IPS DF 19.7 (cell line): ENCODE data around the gene GRIN1.
"Not testable (repeated sequence)": the region's sequence is repeated elsewhere in the genome, so short reads cannot be mapped to it uniquely, and the experiment has no call there.

Experiments
- DNase-seq: peaks from one replicate; pipeline ENCODE4 v3.0.0-alpha.2; 2013; ENCODE audit warnings: low read depth, low spot score

Gene GRIN1

DNA sequence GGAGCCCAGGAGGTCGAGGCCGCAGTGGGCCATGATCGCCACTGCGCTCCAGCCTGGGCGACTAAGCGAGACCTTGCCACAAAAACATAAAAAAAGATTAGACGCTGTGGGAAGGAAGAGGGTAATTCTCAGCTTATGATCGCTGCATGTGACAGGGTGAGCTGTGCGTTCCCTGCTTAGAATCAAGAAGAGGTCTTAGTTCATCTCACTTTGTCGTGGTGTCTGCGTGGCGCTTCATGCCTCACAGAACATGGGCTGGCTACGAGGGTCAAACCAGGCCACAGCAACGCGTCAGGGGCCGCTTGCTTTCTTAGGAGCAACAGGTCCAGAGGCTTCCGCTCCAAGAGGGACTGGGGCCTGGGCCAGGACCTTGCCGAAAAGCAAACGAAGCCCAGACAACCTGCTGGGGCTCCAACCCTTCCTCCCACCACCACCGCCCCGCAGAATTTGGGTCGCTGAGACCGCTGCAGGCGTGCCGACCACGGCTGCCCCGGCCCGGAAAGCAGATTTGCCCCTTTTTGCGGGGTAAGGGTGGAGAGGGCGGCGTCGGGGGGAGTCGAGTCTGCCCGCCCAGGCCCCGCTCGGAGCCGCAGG lies 10.0 kb upstream of the GRIN1 start:
- DNase-seq = no peak

DNA sequence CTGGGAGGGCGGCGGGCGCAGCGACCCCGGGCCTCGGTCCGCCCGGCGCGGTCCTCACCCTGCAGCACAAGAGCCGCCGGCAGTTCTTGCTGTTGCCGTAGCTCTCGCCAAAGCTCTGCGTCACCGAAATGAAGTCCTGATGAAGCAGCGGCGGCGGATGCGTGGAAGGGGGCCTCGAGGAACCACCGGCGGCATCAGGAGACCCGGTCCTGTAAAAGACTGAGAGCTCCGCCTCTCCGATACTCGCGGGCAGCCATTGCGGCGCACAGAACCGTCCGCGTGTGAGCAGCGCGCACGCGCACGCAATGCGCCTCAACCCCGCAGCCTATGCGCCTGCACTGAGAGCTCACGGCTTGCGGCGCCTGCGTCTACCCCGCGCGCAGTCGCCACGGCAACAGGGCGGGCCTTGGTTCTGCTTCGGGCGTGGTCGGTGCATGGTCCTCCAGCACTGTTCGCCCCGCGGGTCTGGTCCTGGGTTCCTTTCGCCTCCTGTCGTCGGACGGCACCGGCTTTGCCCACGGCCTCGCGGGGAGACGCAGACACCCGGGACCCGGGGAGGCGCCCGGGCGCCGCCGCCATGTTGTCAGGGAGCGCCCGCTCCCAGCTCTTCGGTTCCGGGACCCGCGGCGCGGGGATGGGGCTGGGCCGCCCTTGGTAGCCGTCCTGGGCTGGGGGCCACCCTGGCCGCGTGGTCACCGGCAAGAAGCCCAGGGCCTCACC lies 9.3 kb upstream of the GRIN1 start:
- peak; percentile 60 for DNase-seq

DNA sequence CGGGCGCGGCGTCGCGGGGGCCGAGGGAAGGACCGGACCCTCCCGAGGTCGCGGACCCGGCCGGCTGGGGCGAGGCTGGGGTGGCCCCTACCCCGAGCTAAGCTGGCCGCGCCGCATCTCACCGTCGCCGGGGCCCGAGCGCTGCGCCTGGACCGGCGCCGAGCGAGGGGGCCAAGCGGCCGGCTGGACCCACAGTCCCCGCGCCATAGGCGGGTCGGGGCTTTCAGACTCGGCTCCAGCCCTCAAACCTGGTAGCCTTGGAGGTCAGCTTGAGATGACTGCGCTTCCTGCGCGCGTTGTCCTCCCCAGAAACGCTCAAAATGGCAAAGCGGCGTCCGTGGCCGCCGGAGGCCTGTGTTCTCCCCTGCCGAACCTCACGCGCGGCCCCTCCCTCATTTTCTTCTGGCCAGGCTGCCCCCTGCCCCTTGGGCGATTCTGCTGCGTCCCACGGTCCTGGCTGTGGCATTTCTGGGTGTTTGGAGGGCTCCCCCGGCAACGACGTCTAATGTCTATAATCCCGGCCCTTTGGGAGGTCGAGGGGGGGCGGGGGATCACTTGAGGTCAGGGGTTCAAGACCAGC lies 8.7 kb upstream of the GRIN1 start:
- no peak for DNase-seq

DNA sequence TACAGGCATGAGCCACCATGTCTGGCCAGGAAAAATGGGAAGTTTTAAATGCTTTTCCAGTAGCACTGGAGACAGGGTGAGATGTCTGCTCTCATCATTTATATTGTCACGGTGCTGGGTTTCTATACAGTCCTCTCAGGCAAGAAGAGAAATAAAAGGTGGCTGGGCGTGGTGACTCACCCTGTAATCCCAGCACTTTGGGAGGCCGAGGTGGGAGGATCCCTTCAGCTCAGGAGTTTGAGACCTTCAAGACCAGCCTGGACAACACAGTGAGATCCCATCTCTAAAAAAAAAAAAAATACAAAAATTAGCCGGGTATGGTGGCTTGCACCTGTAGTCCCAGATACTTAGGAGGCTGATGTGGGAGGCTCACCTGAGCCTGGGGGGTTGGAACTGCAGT lies 4.8 kb upstream of the GRIN1 start:
- DNase-seq = no peak

DNA sequence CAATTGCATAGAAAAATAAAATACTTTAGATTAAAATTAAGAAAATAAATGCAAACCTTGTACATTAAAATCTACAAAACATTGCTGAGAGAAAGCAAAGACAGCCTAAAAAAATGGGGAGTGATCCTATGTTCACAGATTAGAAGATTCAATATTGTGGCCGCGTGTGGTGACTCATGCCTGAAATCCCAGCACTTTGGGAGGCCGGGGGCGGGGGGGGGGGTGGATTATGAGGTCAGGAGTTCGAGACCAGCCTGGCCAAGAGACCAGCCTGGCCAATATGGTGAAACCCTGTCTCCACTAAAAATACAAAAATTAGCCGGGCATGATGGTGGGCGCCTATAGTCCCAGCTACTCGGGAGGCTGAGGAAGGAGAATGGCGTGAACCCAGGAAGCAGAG lies 3.8 kb upstream of the GRIN1 start:
- DNase-seq = not testable (repeated sequence)

DNA sequence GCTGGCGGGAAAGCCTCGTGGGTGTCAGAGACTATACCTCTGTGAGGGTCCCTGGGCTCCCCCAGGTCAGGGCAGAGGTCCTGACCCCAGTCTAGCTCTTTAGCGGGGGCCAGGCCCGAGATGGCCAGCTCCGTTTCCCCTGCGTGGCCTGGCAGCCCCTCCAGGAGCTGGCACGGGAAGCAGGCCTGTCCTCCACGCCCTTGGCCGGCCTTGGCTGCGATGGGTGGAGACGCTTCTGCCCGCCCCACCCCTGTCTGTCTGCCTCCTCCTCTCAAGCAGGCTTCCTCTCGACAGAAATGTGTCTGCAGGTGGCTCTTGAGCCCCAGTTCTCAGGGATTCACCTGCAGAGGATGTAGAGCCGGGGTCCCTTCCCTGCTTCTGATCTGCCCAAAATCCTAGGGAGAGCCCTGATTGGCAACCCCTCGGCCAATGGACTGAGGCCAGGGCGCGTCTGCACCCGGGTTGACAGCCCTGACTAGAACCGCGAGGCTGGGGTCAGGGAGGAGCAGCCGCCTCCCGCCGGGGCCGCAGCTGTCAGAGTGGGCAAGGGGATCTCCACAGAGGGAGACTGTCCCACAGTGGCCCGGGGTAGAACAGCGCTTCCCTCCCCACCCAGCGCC lies 2.6 kb upstream of the GRIN1 start:
- no peak for DNase-seq

DNA sequence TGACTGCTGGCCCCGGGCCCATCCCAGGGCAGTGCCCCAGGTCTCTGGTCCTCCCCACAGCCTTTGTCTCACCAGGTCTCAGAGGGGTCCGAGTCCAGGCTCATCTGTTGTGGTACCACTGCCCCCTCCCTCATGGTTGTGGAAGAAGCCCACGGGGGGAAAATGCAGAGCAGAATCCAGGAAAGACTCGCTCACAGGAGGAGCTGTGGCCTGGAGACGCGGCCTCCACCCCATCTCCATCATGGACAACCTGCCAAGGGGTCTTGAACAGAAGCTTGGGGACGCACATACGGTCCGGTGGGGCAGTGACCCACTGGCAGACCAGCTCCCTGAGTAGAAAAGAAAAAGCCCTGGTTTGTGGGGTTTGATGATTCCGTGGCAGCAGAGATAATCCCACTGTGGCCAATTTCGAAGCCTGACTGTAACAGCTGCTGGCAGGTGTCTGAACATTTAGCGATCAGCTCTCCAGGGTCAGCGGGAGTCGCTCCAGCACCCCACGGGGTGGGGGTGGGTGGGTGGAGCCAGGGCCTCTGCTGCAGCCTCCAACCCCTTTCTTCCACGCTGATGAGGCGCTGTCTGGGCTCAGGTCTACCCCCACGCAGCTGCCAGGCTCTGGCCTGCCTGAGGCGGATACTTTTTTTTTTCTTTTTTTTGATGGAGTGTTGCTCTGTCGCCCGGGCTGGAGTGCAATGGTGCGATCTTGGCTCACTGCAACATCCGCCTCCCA lies 1.9 kb upstream of the GRIN1 start:
- DNase-seq = no peak

DNA sequence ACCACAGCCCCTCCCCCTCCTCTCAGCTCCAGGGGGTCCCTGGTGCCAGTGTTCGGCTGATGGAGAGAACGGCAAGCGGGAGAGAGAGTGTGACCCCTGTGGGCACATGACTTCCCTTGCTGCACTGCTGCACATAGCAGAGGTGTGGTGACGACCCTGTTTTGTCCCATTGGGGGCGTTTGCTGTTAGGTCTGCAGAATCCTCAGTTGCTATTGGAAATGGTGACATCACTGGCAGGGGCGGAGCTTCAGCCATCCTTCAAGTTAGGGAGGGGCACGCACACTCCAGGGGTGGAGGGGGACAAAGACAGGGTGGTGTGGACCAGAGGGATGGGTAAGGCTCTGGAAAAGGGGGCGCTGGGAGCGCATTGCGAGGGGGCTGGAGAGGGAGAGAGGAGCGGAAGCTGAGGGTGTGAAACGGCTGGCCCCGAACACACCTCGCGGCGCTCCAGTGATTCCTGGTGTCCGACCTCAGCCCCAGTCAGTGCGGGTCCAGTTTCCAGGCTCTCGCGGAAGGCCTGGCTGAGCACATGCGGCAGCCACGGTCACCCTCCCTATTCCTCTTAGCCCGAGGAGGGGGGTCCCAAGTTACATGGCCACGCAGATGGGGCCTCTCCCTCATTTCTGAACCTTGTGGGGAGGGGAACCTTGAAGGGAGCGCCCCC lies 764 bp upstream of the GRIN1 start:
- no peak for DNase-seq

DNA sequence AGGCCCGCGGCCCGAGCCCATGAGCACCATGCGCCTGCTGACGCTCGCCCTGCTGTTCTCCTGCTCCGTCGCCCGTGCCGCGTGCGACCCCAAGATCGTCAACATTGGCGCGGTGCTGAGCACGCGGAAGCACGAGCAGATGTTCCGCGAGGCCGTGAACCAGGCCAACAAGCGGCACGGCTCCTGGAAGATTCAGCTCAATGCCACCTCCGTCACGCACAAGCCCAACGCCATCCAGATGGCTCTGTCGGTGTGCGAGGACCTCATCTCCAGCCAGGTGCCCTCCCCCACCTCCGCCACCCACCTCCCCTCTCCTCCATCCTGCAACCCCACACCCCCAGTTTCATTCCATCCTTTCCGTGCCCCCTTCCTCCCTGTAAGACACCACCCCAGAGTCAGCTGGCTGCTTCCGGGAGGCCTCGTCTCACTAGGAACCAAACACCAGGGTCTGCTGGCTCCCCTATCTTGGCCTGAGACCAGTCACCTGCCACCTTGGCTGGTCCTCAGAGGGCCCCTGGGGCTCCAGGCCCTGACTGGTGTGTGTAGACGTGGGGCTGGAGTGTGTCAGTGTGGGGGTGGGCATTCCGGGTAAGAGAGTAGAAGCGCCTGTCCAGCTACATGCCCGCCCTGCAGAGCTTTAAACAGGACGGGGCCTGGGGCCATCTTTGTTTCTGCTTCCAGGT lies 655 bp downstream of the GRIN1 start:
- no peak for DNase-seq

DNA sequence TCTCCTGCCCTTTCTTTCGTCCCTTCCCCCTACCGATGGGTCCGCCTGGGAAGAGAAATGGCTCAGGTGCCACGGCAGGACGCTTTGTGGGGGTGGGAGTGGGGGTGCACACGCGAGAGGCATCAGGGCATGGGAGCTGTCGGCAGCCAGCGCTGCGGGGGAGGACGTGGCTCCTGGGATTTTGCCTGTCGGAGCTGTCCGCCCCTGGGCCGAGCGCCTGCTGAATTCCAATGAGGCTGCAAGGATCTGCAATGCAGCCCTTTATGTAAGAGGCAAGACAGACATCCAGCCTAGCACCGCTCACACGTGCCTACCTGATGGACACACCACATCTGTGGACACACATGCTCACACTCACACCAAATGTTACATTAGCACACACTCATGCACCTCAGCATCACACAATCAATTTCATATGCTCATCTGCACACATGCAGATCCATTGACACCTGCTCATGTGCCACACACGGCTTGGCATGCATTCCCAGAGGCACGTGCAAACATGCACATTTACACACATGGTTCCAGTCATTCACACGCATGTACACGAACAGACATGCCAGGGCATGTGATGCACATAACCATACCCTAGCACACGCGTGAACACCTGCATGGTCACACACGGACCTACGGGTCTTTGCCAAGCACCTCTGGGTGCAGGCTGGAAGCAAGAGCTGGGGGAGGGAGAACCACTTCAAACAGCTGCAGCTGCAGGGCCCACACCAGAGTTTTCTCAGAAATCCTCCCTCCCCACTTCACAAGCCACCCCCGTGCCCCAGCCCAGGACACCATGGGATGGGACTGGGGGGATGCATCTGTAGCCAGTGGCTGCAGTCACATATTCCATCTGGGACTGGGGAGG lies 1.4 kb downstream of the GRIN1 start:
- no peak for DNase-seq

DNA sequence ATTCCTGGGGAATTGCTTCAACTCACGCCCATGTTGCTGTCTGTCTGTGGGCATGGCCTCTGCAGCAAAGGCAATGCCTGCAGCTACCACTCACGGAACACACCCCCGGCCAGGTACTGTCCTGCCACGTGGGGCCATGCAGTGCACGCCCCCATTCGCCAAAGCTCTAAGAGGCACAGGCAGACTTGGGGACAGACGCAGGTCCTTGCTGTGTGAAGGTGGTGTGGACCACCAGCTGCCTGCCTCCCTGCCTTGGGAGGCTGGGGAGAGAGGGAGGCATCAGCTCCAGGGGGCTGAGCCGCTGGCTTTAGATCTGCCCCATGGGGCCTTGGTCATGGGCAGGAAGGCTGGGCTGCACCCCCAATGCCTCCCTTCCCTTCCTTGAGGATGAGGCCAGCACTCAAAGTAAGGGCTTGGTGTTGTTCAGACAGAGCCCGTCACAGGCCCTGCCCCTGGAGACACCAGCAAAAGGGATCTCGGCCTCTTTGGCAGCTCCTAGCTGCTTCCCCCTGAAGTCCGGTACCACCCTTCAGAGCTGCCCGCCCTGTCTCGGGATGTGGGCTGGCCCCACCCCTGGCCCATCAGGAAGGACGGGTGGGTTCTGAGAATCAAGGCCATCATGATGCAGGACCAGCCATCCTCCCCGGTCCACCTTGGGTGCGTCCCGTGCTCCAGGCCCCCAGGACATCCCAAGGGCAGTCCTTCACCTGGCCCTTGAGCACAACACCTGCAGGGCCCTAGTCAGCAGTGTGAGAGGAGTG lies 2.3 kb downstream of the GRIN1 start:
- DNase-seq = no peak

DNA sequence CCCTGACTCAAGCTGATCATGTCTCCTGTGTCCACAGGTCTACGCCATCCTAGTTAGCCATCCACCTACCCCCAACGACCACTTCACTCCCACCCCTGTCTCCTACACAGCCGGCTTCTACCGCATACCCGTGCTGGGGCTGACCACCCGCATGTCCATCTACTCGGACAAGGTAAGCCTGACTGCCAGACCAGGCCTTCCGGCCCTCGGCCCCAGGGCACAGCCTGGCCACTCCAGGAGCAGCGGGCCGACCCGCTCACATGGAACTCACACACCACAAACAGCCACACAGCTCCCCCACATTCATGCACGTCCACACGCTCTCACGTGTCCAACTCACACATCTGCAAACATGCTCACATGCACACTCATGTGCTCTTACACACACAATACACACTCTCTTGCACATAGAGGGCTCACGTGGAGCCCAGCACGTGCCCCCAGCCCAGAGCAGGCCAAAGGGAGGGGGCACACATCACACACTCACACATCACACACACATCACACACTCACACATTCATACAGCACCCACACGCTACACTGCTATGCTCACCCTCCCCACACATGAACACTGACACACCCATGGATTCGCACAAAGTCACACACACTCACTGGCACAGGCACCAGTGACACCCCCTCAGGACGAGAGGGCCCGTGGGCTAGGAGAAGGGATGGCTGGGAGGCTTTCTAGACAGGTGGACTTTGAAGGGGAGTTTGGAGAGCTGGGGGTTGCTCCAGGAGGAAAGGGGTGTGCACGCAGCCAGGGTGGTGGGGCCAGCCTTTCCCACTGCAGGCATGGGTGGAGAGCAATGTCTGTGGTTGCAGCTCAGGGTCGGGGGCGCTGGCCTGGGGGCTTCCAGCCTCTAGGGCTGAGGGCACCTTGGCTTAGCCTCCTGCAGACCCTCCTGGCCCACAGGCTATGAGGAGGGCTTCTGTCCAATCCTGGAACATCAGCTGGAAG lies 3.3 kb downstream of the GRIN1 start:
- no peak for DNase-seq

DNA sequence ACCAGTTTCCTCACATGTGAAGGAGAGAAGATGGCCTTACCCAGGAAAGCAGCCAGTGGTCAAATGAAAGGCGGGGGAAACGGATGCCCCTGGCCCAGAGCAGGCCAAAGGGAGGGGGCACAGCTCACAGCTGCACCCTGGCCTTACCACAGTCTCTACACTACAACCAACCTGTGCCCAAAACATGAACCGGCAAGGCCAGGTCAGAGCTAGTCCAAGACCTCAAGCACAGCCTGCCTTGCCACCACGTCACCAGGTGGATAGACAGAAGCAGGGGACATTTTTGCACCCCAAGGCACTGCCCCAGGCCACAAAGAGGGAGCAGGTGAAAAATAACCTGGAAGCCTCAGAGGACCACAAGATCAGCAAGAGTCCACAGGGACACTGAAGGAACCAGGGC lies 4.5 kb downstream of the GRIN1 start:
- DNase-seq = no peak

DNA sequence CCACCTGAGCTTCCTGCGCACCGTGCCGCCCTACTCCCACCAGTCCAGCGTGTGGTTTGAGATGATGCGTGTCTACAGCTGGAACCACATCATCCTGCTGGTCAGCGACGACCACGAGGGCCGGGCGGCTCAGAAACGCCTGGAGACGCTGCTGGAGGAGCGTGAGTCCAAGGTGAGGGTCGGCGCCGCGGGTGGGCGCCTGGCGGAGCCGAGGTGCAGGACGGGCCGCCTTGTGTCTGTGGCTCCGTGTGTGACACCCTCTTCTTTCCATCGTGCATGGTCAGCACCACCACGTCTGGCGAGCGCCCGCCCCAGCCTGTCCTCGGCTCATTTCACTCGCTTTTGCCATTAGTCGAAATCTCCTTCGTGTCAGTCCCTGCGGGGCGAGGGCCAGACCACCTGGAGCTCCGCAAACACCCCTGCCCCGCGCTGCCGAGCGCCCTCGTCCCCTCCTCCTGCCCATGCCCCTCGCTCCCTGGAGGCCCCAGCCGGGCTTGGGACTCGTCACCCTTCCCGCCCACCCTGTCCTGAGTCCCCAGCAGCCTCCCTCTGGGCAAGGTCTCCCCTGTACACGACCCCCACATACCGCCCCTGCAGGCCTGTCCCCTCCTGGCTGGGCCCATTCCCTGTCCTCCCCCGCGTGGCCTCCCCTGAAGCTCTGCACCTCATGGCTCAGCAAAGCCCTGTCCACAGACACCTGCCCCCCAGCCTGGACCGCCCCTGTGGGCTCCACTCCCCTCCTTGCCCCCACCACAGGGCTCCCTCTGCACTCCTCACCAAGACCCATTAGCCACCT lies 7.0 kb downstream of the GRIN1 start:
- DNase-seq = no peak

DNA sequence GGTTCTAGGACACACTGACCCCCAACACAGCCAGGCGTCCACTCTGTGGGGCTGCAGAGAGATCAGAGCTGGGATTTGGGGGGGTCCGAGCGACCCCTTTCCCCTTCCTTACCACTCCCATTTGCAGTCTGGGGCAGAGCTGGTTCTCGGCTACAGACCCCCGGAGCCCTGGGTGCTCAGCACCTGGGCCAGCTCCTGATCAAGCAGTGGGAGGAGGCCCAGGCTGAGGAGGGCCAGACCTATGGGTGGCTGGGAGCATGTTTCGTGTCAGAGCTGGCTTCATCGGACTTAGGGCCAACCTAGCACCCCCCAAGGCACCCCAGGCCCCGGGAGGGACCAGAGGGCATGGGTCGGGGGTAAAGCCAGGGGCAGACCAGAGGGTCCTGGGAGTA lies 7.6 kb downstream of the GRIN1 start:
- DNase-seq = no peak

DNA sequence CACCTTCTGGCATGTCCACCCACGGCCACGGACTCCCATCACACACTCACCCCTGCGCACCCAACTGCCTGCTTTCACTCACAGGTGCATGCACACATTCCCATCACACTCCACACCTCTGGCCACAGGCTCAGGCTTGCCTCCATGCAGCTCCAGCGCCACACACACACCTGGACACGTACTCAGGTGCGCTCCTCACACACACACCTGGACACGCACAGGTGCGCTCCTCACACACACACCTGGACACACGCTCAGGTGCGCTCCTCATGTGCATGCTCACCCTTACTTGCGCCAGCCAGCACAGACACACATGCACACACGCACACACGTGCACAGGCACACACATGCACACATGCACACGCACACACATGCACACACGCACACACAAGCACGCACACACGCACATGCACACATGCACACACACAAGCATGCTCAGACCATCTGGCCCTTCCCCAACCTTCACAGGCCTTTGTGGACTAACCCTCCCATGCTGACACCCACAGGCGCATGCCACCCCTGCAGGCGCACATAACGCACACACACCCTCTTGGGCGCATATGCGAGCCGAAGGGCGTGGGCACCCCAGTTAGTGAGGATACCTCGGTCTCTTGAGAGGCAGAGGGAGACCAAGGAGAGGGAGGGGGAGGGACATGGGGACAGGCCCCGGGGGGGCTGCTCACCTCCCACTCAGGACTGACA lies 8.3 kb downstream of the GRIN1 start:
- DNase-seq = no peak

DNA sequence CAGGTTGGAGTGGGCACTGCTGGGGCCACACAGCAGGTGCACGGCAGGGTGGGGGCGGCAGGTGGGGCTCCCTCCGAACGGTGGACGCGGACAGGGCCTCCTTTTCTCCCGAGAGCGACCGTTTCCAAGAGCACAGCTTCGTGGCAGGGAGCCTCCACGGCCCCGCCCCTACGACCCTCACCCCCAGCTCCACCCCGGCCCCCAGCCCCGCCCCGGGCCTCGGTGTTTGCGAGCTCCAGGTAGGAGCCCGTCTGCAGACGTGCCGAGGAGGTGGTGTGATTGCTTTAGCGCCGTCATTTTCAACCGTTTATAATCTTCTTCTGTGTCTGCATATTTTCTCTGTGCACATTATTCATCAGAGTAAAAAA lies 8.8 kb downstream of the GRIN1 start:
- no peak for DNase-seq
